Suprapubic skin (tissue), 3 donors: ENCODE results near the gene PLAAT1.

Experiments used
- POLR2A ChIP-seq, 2 donors: fragments of 450-650 bp; IDR thresholded peaks; one replicate each; pipeline ENCODE4 v1.6.1; 2017; ENCODE audit warnings: antibody characterized with exemption in 2 of 2, mild to moderate bottlenecking in 2 of 2, moderate library complexity in 2 of 2
- TF ChIP-seq, protein P1 (sequence below), 2 donors: fragments of 200-600 bp in 1 of 2; fragments of 450-650 bp in 1 of 2; sonication (generic) in 1 of 2; IDR thresholded peaks; one replicate each; pipeline ENCODE4 v1.5.1; 2016 to 2019; ENCODE audit warnings: antibody characterized with exemption in 2 of 2, mild to moderate bottlenecking in 1 of 2, moderate library complexity in 1 of 2

- TF ChIP-seq, protein P1, sequence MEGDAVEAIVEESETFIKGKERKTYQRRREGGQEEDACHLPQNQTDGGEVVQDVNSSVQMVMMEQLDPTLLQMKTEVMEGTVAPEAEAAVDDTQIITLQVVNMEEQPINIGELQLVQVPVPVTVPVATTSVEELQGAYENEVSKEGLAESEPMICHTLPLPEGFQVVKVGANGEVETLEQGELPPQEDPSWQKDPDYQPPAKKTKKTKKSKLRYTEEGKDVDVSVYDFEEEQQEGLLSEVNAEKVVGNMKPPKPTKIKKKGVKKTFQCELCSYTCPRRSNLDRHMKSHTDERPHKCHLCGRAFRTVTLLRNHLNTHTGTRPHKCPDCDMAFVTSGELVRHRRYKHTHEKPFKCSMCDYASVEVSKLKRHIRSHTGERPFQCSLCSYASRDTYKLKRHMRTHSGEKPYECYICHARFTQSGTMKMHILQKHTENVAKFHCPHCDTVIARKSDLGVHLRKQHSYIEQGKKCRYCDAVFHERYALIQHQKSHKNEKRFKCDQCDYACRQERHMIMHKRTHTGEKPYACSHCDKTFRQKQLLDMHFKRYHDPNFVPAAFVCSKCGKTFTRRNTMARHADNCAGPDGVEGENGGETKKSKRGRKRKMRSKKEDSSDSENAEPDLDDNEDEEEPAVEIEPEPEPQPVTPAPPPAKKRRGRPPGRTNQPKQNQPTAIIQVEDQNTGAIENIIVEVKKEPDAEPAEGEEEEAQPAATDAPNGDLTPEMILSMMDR (IDR thresholded peaks at IDR 0.05), result no peak
- TF ChIP-seq POLR2A (IDR thresholded peaks at IDR 0.05), result no peak
These were observed 46.7 kb upstream of the PLAAT1 start for GRCh38 chr3:193194371-193194770.
